ENCODE measurements around the gene CHL1.

Gene CHL1

DNA sequence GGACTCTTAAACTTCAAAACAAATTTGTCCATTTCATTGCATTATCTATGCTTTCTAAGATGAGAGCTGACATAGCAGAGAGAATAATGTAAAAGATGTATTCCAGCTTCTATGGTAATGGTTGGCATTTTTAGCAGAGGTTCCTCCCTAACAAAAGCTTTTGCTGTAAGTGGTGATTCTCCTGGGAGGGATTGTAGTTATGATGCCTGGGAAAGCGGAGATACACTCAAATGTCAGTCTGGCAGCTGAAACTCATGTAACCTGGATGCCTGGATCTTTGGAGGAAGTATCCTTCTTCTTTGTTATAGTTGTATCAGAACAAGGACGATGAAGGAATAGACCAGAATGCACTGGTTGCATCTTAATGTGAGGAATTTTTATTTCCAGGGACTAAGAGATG is 7.5 kb downstream of the CHL1 start:
- H3K9me3 ChIP-seq: no peaks in the 10 kb centered on the region
- no peaks in the 10 kb centered on the region for H3K36me3 ChIP-seq
- TF ChIP-seq CTCF (IDR thresholded peaks at IDR 0.05): no peak
- peaks cover 0 to 2% of the 10 kb centered on the region in 2 donors for H3K27me3 ChIP-seq
- no peak for DNase-seq
- H3K4me3 ChIP-seq: no peak overlapping the region
- no peak overlapping the region for H3K27ac ChIP-seq
- intact Hi-C loops (cut with DNase I; ENCODE audit: low total_unique reads): no loop called here
- H3K4me1 ChIP-seq: no peaks in the 10 kb centered on the region

DNA sequence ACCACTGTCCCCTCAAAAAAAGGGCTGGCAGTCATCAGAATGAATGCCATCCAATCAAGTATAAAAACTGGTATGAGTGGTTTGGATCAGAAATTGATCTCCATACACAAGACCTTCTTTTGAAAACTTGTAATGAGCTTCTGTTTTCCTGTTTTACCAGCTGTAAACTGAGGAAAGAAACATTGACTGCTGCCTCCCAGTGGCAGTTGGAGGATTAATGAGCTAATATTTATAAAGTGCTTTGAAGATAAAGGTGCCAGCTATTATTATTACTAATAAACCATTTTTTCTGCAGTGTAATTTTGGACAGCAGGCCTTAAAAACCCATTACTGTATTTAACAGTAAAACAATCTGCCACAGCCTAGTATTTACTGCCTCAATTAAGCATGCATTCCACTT is 11.4 kb downstream of the CHL1 start:
- Histone ChIP-seq H3K27me3 (no peaks in the 10 kb centered on the region), H3K27ac (no peak overlapping the region), H3K36me3 (no peaks in the 10 kb centered on the region), H3K4me3 (no peak overlapping the region), H3K9me3 (no peaks in the 10 kb centered on the region), H3K4me1 (no peaks in the 10 kb centered on the region)
- intact Hi-C loops (cut with DNase I; ENCODE audit: low total_unique reads): no loop called here
- DNase-seq: no peak
- no peak for TF ChIP-seq CTCF (IDR thresholded peaks at IDR 0.05)

GRCh38 chr3:210669-211068 is 14.1 kb downstream of the CHL1 start:
- TF ChIP-seq CTCF (IDR thresholded peaks at IDR 0.05): no peak
- H3K27ac ChIP-seq: no peak overlapping the region
- H3K4me1 ChIP-seq: no peaks in the 10 kb centered on the region
- no peaks in the 10 kb centered on the region for H3K27me3 ChIP-seq
- no peak for DNase-seq
- no peaks in the 10 kb centered on the region for H3K9me3 ChIP-seq
- no peak overlapping the region for H3K4me3 ChIP-seq
- intact Hi-C loops (cut with DNase I; ENCODE audit: low total_unique reads): no loop called here
- no peaks in the 10 kb centered on the region for H3K36me3 ChIP-seq

- H3K27me3 ChIP-seq: no peaks in the 10 kb centered on the region
- H3K4me1 ChIP-seq: no peaks in the 10 kb centered on the region
- TF ChIP-seq CTCF (IDR thresholded peaks at IDR 0.05): no peak
- intact Hi-C loops (cut with DNase I; ENCODE audit: low total_unique reads): no loop called here
- no peaks in the 10 kb centered on the region for H3K36me3 ChIP-seq
- no peaks in the 10 kb centered on the region for H3K9me3 ChIP-seq
- DNase-seq: no peak
- no peak overlapping the region for H3K4me3 ChIP-seq
- no peak overlapping the region for H3K27ac ChIP-seq
Measured at GRCh38 chr3:212432-212831, 15.9 kb downstream of the CHL1 start.

DNA sequence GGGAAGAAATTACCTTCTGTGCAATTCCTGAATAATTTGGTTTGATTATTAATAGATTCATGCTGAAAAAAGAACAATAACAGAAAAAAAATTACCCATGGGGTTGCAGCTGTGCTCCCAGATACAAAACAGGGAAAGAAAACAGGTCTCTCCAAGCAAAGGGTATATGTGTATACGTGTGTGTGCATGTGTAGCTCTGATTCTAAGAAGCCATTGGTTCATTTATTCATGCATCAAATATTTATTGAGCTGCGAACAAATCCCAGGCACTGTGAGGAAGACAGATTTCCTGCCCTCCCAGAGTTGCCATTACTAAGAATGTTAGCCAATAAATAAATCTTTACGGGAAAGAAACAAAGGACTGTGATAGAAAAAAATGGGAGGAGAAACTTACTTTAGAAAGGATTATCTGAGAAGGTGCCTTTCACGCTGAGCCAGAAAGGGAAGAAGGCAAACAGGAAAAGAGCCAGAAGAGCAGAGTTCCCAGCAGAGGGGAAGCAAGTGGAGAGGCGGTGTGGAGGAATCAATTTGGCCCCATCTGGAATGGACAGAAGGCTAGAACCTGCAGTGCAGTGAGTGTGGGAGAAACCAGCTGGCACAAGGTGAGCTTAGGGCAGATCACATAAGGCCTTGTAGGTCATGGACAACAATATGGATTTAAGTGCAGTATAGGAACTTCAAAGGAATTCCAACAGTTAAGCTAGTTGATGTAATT is 20.7 kb downstream of the CHL1 start:
- Histone ChIP-seq H3K27me3 (no peaks in the 10 kb centered on the region), H3K9me3 (no peaks in the 10 kb centered on the region), H3K4me1 (no peaks in the 10 kb centered on the region), H3K27ac (no peak overlapping the region), H3K4me3 (no peak overlapping the region), H3K36me3 (no peaks in the 10 kb centered on the region)
- no peak for TF ChIP-seq CTCF (IDR thresholded peaks at IDR 0.05)
- no peak for DNase-seq
- intact Hi-C loops (cut with DNase I; ENCODE audit: low total_unique reads): no loop called here

- TF ChIP-seq CTCF (IDR thresholded peaks at IDR 0.05): no peak
- no peaks in the 10 kb centered on the region for H3K36me3 ChIP-seq
- H3K4me3 ChIP-seq: no peak overlapping the region
- DNase-seq: no peak
- intact Hi-C loops (cut with DNase I; ENCODE audit: low total_unique reads): no loop called here
- H3K27ac ChIP-seq: no peak overlapping the region
- H3K9me3 ChIP-seq: no peaks in the 10 kb centered on the region
- H3K27me3 ChIP-seq: no peaks in the 10 kb centered on the region
- no peaks in the 10 kb centered on the region for H3K4me1 ChIP-seq
Measured at GRCh38 chr3:217948-218347, 21.4 kb downstream of the CHL1 start.
